H1 (cell line): Measurements from ENCODE around the gene ARHGAP42. TPM values are rescaled to one million over a fixed set of nuclear protein-coding genes. Genes with fewer than 3 reads are reported as not detected.

Experiments used
- CTCF ChIA-PET: fragments of 300-600 bp; sonication (Branson Sonifier 250); formaldehyde crosslinking; loops from one replicate; lab custom pipeline; 2021; ENCODE audit not compliant: partially characterized antibody; lab: Charles Lee
- POLR2A ChIA-PET: fragments of 300-600 bp; sonication (Branson Sonifier 250); formaldehyde crosslinking; loops from one replicate; lab custom pipeline; 2021; ENCODE audit warnings: inconsistent platforms; ENCODE audit not compliant: partially characterized antibody; lab: Charles Lee
- DNase-seq, 2 experiments: peaks; one replicate each; pipeline versions ENCODE4 v3.0.0 to v3.0.0-alpha.2; 2010 to 2022; ENCODE audit warnings: low spot score in 2 of 2, low read depth in 1 of 2, mixed read lengths in 1 of 2
- FAIRE-seq: peaks from 2 replicates; lab custom pipeline; 2011; peaks lifted over from hg19 to GRCh38; lab: Jason Lieb, UNC
- H2AFZ ChIP-seq: 2 replicates; pipeline ENCODE4 v1.8.1; 2012; ENCODE audit warnings: low read length, inconsistent platforms
- H2AK5ac ChIP-seq: 2 replicates; pipeline ENCODE4 v1.6.1; 2013; ENCODE audit warnings: low read depth, low read length
- H2BK120ac ChIP-seq: replicated peaks from 2 replicates; pipeline ENCODE3; 2013; ENCODE audit warnings: low read depth, low read length, inconsistent platforms
- H2BK12ac ChIP-seq: 2 replicates; pipeline ENCODE4 v1.6.1; 2013; ENCODE audit warnings: low read depth, low read length
- H2BK15ac ChIP-seq: 2 replicates; pipeline ENCODE4 v1.6.1; 2013; ENCODE audit warnings: low read length
- H2BK20ac ChIP-seq: 2 replicates; pipeline ENCODE4 v1.6.1; 2013; ENCODE audit warnings: low read length
- H2BK5ac ChIP-seq: 2 replicates; pipeline ENCODE4 v1.6.1; 2013; ENCODE audit warnings: low read depth, low read length
- H3K14ac ChIP-seq: 2 replicates; pipeline ENCODE4 v1.6.1; 2013; ENCODE audit warnings: inconsistent platforms; ENCODE audit not compliant: insufficient read length
- H3K18ac ChIP-seq: 2 replicates; pipeline ENCODE4 v1.6.1; 2013; ENCODE audit warnings: low read length; ENCODE audit errors: extremely low read depth
- H3K23ac ChIP-seq: 2 replicates; pipeline ENCODE4 v1.6.1; 2013; ENCODE audit warnings: inconsistent platforms; ENCODE audit not compliant: insufficient read length
- H3K23me2 ChIP-seq: 2 replicates; pipeline ENCODE4 v1.6.1; 2013; ENCODE audit warnings: low read depth, low read length
- H3K27ac ChIP-seq: 2 replicates; pipeline ENCODE4 v1.6.1; 2011; ENCODE audit warnings: low read depth, low read length, inconsistent platforms
- H3K27me3 ChIP-seq, 4 experiments: replicated peaks in 1 of 4; 1 replicate in 1 of 4; 2 replicates in 3 of 4; pipeline versions ENCODE4 v1.6.1 to v1.8.1; 2011 to 2013; ENCODE audit warnings: low read length in 3 of 4, mild to moderate bottlenecking in 3 of 4, inconsistent platforms in 2 of 4, mixed read lengths in 2 of 4, moderate library complexity in 1 of 4; ENCODE audit not compliant: control insufficient read depth in 3 of 4, insufficient read depth in 3 of 4; ENCODE audit errors: extremely low read depth in 1 of 4
- H3K36me3 ChIP-seq, 4 experiments: 2 replicates each; pipeline versions ENCODE4 v1.6.1 to v1.8.1; 2011 to 2013; ENCODE audit warnings: mild to moderate bottlenecking in 4 of 4, low read length in 3 of 4, moderate library complexity in 2 of 4, control low read depth in 1 of 4, inconsistent platforms in 1 of 4; ENCODE audit not compliant: insufficient read depth in 4 of 4, control insufficient read depth in 2 of 4
- H3K4ac ChIP-seq: replicated peaks from 2 replicates; pipeline ENCODE3; 2013; ENCODE audit warnings: low read length, low read depth, mixed read lengths, inconsistent platforms; ENCODE audit not compliant: insufficient read length
- H3K4me1 ChIP-seq, 4 experiments: replicated peaks in 1 of 4; 1 replicate in 1 of 4; 2 replicates in 3 of 4; pipeline versions ENCODE4 v1.6.1 to v1.8.1; 2011 to 2013; ENCODE audit warnings: low read length in 3 of 4, inconsistent platforms in 2 of 4, mixed read lengths in 1 of 4; ENCODE audit not compliant: insufficient read depth in 4 of 4, control insufficient read depth in 3 of 4
- H3K4me2 ChIP-seq, 2 experiments: 2 replicates each; pipeline versions ENCODE4 v1.6.1 to v1.8.1; 2011 to 2013; ENCODE audit warnings: low read depth in 2 of 2, low read length in 2 of 2, control low read depth in 1 of 2, inconsistent platforms in 1 of 2, mild to moderate bottlenecking in 1 of 2; ENCODE audit not compliant: insufficient read depth in 1 of 2
- H3K4me3 ChIP-seq, 4 experiments: fragments of 200-600, 300-600 bp in 1 of 4; sonication (generic), shearing (Covaris generic), sonication (Bioruptor Twin) in 1 of 4; 2 replicates each; pipeline versions ENCODE4 v1.5.1 to v1.8.1; 2011 to 2016; ENCODE audit warnings: low read length in 4 of 4, low read depth in 3 of 4, control low read depth in 2 of 4, inconsistent platforms in 2 of 4, mild to moderate bottlenecking in 2 of 4, mixed read lengths in 1 of 4, moderate library complexity in 1 of 4; ENCODE audit not compliant: insufficient read depth in 2 of 4; ENCODE audit errors: extremely low read depth in 1 of 4
- H3K56ac ChIP-seq: replicated peaks from 2 replicates; pipeline ENCODE3; 2013; ENCODE audit warnings: low read depth, mild to moderate bottlenecking, mixed read lengths, low read length, inconsistent platforms; ENCODE audit not compliant: insufficient read length
- H3K79me1 ChIP-seq: 2 replicates; pipeline ENCODE4 v1.6.1; 2013; ENCODE audit warnings: low read depth, low read length, control low read depth
- H3K79me2 ChIP-seq, 2 experiments: 2 replicates each; pipeline versions ENCODE4 v1.6.1 to v1.8.1; 2012 to 2013; ENCODE audit warnings: low read length in 2 of 2, mild to moderate bottlenecking in 2 of 2, inconsistent platforms in 1 of 2; ENCODE audit not compliant: insufficient read depth in 2 of 2, control insufficient read depth in 1 of 2
- H3K9ac ChIP-seq, 4 experiments: replicated peaks in 1 of 4; 1 replicate in 1 of 4; 2 replicates in 3 of 4; pipeline versions ENCODE4 v1.6.1 to v1.8.1; 2011 to 2013; ENCODE audit warnings: low read depth in 3 of 4, low read length in 3 of 4, control low read depth in 2 of 4, mild to moderate bottlenecking in 2 of 4, moderate library complexity in 2 of 4, inconsistent platforms in 1 of 4; ENCODE audit errors: extremely low read depth in 1 of 4
- H3K9me3 ChIP-seq, 2 experiments: 2 replicates each; pipeline versions ENCODE4 v1.6.1 to v1.8.1; 2012 to 2013; ENCODE audit warnings: mild to moderate bottlenecking in 2 of 2, moderate library complexity in 2 of 2, control low read depth in 1 of 2, inconsistent platforms in 1 of 2, low read depth in 1 of 2, low read length in 1 of 2, mixed read lengths in 1 of 2; ENCODE audit not compliant: insufficient read depth in 2 of 2
- H4K20me1 ChIP-seq, 2 experiments: replicated peaks in 1 of 2; 2 replicates each; pipeline versions ENCODE3 to v1.8.1; 2011 to 2013; ENCODE audit warnings: inconsistent platforms in 2 of 2, low read length in 2 of 2, mild to moderate bottlenecking in 1 of 2; ENCODE audit not compliant: insufficient read depth in 2 of 2, control insufficient read depth in 1 of 2
- H4K5ac ChIP-seq: 2 replicates; pipeline ENCODE4 v1.6.1; 2013; ENCODE audit warnings: low read length, low read depth, mixed read lengths, inconsistent platforms; ENCODE audit not compliant: insufficient read length
- H4K8ac ChIP-seq: 2 replicates; pipeline ENCODE4 v1.8.0; 2013; ENCODE audit warnings: mild to moderate bottlenecking, moderate library complexity, low read length, inconsistent platforms; ENCODE audit not compliant: insufficient read depth; ENCODE audit errors: extremely low read depth
- H4K91ac ChIP-seq: replicated peaks from 2 replicates; pipeline ENCODE3; 2013; ENCODE audit warnings: low read length, mixed read lengths, inconsistent platforms; ENCODE audit not compliant: insufficient read length
- BRCA1 ChIP-seq: IDR thresholded peaks from 2 replicates; pipeline ENCODE4 v1.6.1; 2012; ENCODE audit warnings: low read depth, low read length, improper control_type of control experiment
- HDAC6 ChIP-seq: IDR thresholded peaks from one replicate; pipeline ENCODE4 v1.7.1; 2012; ENCODE audit warnings: low read depth, mild to moderate bottlenecking, inconsistent platforms, low read length, moderate library complexity
- SIRT6 ChIP-seq: IDR thresholded peaks from one replicate; pipeline ENCODE4 v1.7.1; 2012; ENCODE audit warnings: low read length, inconsistent platforms
- SP2 ChIP-seq: IDR thresholded peaks from 2 replicates; pipeline ENCODE4 v1.6.1; 2012; ENCODE audit warnings: mild to moderate bottlenecking, low read length, inconsistent platforms
- TCF12 ChIP-seq: IDR thresholded peaks from 2 replicates; pipeline ENCODE4 v1.6.1; 2011; ENCODE audit warnings: low read depth, mild to moderate bottlenecking, low read length
- WGBS, 2 experiments: shearing (Covaris generic) in 1 of 2; methylation state at CpG; one replicate each; pipeline versions ENCODE4 v1.1.6 to v1.1.7; 2013 to 2015; ENCODE audit warnings: low lambda C conversion rate in 2 of 2, mixed read lengths in 2 of 2, inconsistent platforms in 1 of 2, low coverage in 1 of 2, missing lambda C conversion rate in 1 of 2; ENCODE audit not compliant: insufficient replicate concordance in 2 of 2, insufficient coverage in 1 of 2, insufficient read length in 1 of 2; ENCODE audit errors: extremely low coverage in 1 of 2, missing lambda C conversion rate in 1 of 2; 5-methylcytosine and 5-hydroxymethylcytosine counted together
- polyA plus RNA-seq, 7 experiments: library from polyadenylated mRNA; depleted of rRNA in 3 of 7; stranded (reverse) in 5 of 7; unstranded in 2 of 7; fragments of >200 nt in 5 of 7; fragments of 200-250 nt in 2 of 7; gene quantifications; 1 replicate in 5 of 7; 2 replicates in 1 of 7; 4 replicates in 1 of 7; pipeline versions ENCODE4 v1.2.1 to v1.2.3, GENCODE V29; 2011 to 2013; ENCODE audit warnings: missing spikeins in 2 of 7, mixed read lengths in 2 of 7
- total RNA-seq: library from RNA; stranded (reverse); fragmentation: NEBNext Ultra II Directional; extraction: Animal tissue kit (Norgen Biotek cat#: 25700); gene quantifications from 2 replicates; pipeline ENCODE4 v1.2.1, GENCODE V29; 2021

ARHGAP42 gene
- total and polyA plus RNA-seq, 2 of the 8 experiments (the other 6 are each of a cell fraction or from before 2014, with no cell fraction given), result 22.2 to 33.5 TPM

- no peak overlapping the region for H3K4me2 ChIP-seq
- H3K23ac ChIP-seq, result no peak overlapping the region
- H3K9me3 ChIP-seq, result no peaks in the 10 kb centered on the region
- H3K79me2 ChIP-seq, result no peaks in the 10 kb centered on the region
- no peak for FAIRE-seq
- 79% methylated on average over 5 of the region's 5 CpGs; no CpG with 5 or more reads in 1 of the 2 experiments for WGBS, 2 experiments
- H3K27ac ChIP-seq, result no peak overlapping the region
- H4K8ac ChIP-seq, result no peak overlapping the region
- H4K91ac ChIP-seq, result no peak overlapping the region
- no peak overlapping the region for H3K4me3 ChIP-seq
- no peak overlapping the region for H2BK12ac ChIP-seq
- no peak overlapping the region for H3K4ac ChIP-seq
- no peak for TF ChIP-seq BRCA1
- no peak for TF ChIP-seq SP2
- no peak for TF ChIP-seq TCF12
- no peak for TF ChIP-seq HDAC6
- no peak for TF ChIP-seq SIRT6
- TF ChIP-seq, all 59 proteins: peak for 0
- Histone ChIP-seq H3K23me2 (no peaks in the 10 kb centered on the region), H2AFZ (no peak overlapping the region), H2AK5ac (no peak overlapping the region), H4K20me1 (no peaks in the 10 kb centered on the region), H3K9ac (no peak overlapping the region), H3K56ac (no peak overlapping the region), H2BK120ac (no peak overlapping the region), H2BK20ac (no peak overlapping the region), H3K18ac (no peak overlapping the region), H3K36me3 (no peaks in the 10 kb centered on the region), H2BK5ac (no peak overlapping the region), H3K14ac (no peak overlapping the region), H4K5ac (no peak overlapping the region), H3K27me3 (no peaks in the 10 kb centered on the region), H2BK15ac (no peak overlapping the region), H3K79me1 (no peaks in the 10 kb centered on the region), H3K4me1 (peaks cover 0 to 4% (median 0%) of the 10 kb centered on the region in 4 experiments; a peak in 1 of 7 replicates)
- DNase-seq, result no peak
- CTCF ChIA-PET, result interaction anchor here (1.6 kb wide), 2 partner anchors 26 to 345 kb away, joined by 3 to 6 read pairs; no protein-coding TSS in a partner anchor
- POLR2A ChIA-PET, result no interaction called here
Measured at GRCh38 chr11:100922121-100922520, 235.0 kb downstream of the ARHGAP42 start.
